CD14-positive monocyte (primary cell): ENCODE results near the gene LETM1. TPM values are rescaled to one million over a fixed set of nuclear protein-coding genes. Genes with fewer than 3 reads are reported as not detected.

Experiments used
- DNase-seq, 3 donors: peaks; one replicate each; pipeline ENCODE4 v3.0.0-alpha.2; 2011 to 2022
- H2AFZ ChIP-seq: 2 replicates; pipeline ENCODE4 v1.6.0; 2012; ENCODE audit warnings: mild to moderate bottlenecking, low read depth, low read length, inconsistent platforms; ENCODE audit not compliant: insufficient read depth, poor library complexity, severe bottlenecking
- H3K27ac ChIP-seq, 2 donors: 1 replicate in 1 of 2; 2 replicates in 1 of 2; pipeline ENCODE4 v1.5.1; 2012 to 2013; ENCODE audit warnings: low read length in 2 of 2, control low read depth in 1 of 2, inconsistent platforms in 1 of 2, low read depth in 1 of 2, mild to moderate bottlenecking in 1 of 2
- H3K27me3 ChIP-seq, 2 donors: one replicate each; pipeline versions ENCODE4 v1.6.0 to v1.6.1; 2011 to 2013; ENCODE audit warnings: low read length in 2 of 2; ENCODE audit not compliant: control insufficient read depth in 2 of 2, insufficient read depth in 2 of 2
- H3K36me3 ChIP-seq, 2 donors: replicated peaks in 1 of 2; 1 replicate in 1 of 2; 2 replicates in 1 of 2; pipeline versions ENCODE4 v1.5.1 to v1.6.1; 2012 to 2013; ENCODE audit warnings: low read length in 2 of 2, control low read depth in 1 of 2, inconsistent platforms in 1 of 2, mild to moderate bottlenecking in 1 of 2; ENCODE audit not compliant: insufficient read depth in 2 of 2, control insufficient read depth in 1 of 2
- H3K4me1 ChIP-seq, 2 donors: 1 replicate in 1 of 2; 2 replicates in 1 of 2; pipeline versions ENCODE4 v1.5.1 to v1.6.1; 2012 to 2013; ENCODE audit warnings: low read length in 2 of 2, control low read depth in 1 of 2, inconsistent platforms in 1 of 2, mild to moderate bottlenecking in 1 of 2, moderate library complexity in 1 of 2; ENCODE audit not compliant: insufficient read depth in 2 of 2, control insufficient read depth in 1 of 2
- H3K4me2 ChIP-seq: replicated peaks from 2 replicates; pipeline ENCODE3; 2012; ENCODE audit warnings: low read length, moderate library complexity, mild to moderate bottlenecking; ENCODE audit not compliant: poor library complexity, severe bottlenecking; ENCODE audit errors: extremely low read depth
- H3K4me3 ChIP-seq, 3 experiments: fragments of 200-600 bp in 1 of 3; sonication (generic) in 1 of 3; replicated peaks in 1 of 3; 1 replicate in 2 of 3; 2 replicates in 1 of 3; pipeline ENCODE4 v1.5.1; 2011 to 2013; ENCODE audit warnings: low read length in 3 of 3, mild to moderate bottlenecking in 3 of 3, control low read depth in 2 of 3, low read depth in 2 of 3, inconsistent platforms in 1 of 3, moderate library complexity in 1 of 3
- H3K79me2 ChIP-seq: 2 replicates; pipeline ENCODE4 v1.6.0; 2012; ENCODE audit warnings: mild to moderate bottlenecking, control low read depth, inconsistent platforms, low read length, moderate library complexity; ENCODE audit not compliant: insufficient read depth
- H3K9ac ChIP-seq: 2 replicates; pipeline ENCODE4 v1.6.0; 2017; ENCODE audit warnings: low read length, mild to moderate bottlenecking; ENCODE audit not compliant: insufficient read depth, poor library complexity, severe bottlenecking
- H3K9me3 ChIP-seq, 2 donors: replicated peaks in 1 of 2; 1 replicate in 1 of 2; 2 replicates in 1 of 2; pipeline versions ENCODE4 v1.5.1 to v1.6.1; 2012 to 2013; ENCODE audit warnings: low read length in 2 of 2, control low read depth in 1 of 2; ENCODE audit not compliant: control insufficient read depth in 1 of 2, insufficient read depth in 1 of 2
- H4K20me1 ChIP-seq: 2 replicates; pipeline ENCODE4 v1.6.0; 2012; ENCODE audit warnings: mild to moderate bottlenecking, low read length, control low read depth, moderate library complexity; ENCODE audit not compliant: insufficient read depth
- H3K27ac Mint-ChIP-seq, 7 donors: one replicate each; pipeline ENCODE4 v1.8.0; 2020; ENCODE audit warnings: mild to moderate bottlenecking in 7 of 7, mixed read lengths in 7 of 7, moderate library complexity in 6 of 7, inconsistent platforms in 2 of 7
- H3K27me3 Mint-ChIP-seq, 3 donors: one replicate each; pipeline ENCODE4 v1.8.0; 2021 to 2022; ENCODE audit warnings: low read depth in 3 of 3, mild to moderate bottlenecking in 3 of 3, mixed read lengths in 3 of 3, moderate library complexity in 3 of 3, inconsistent platforms in 1 of 3
- H3K36me3 Mint-ChIP-seq, 2 donors: one replicate each; pipeline ENCODE4 v1.8.0; 2020; ENCODE audit warnings: mixed read lengths in 2 of 2, inconsistent platforms in 1 of 2, mild to moderate bottlenecking in 1 of 2
- H3K4me1 Mint-ChIP-seq: one replicate; pipeline ENCODE4 v1.8.0; 2020; ENCODE audit warnings: mild to moderate bottlenecking, mixed read lengths
- H3K4me3 Mint-ChIP-seq, 2 donors: one replicate each; pipeline ENCODE4 v1.8.0; 2020; ENCODE audit warnings: mild to moderate bottlenecking in 2 of 2, mixed read lengths in 2 of 2, moderate library complexity in 1 of 2
- H3K9me3 Mint-ChIP-seq, 7 donors: one replicate each; pipeline ENCODE4 v1.8.0; 2020 to 2022; ENCODE audit warnings: mixed read lengths in 7 of 7, mild to moderate bottlenecking in 6 of 7, moderate library complexity in 6 of 7, inconsistent platforms in 2 of 7
- WGBS: methylation state at CpG from one replicate; pipeline ENCODE4 v1.1.5; 2013; ENCODE audit warnings: missing lambda C conversion rate; ENCODE audit not compliant: insufficient coverage; 5-methylcytosine and 5-hydroxymethylcytosine counted together
- intact Hi-C, 2 donors: fragments of 100-400 bp; cut with micrococcal nuclease; formaldehyde crosslinking; loops; one replicate each; pipeline versions ENCODE4 v1.15.0 to v1.15.1; 2023
- polyA plus RNA-seq, 3 donors: library from polyadenylated mRNA; depleted of rRNA in 1 of 3; unstranded in 2 of 3; stranded (reverse) in 1 of 3; fragments of 300-500 nt in 2 of 3; fragments of >200 nt in 1 of 3; fragmentation: Illumina TruSeq in 2 of 3; gene quantifications; 1 replicate in 2 of 3; 2 replicates in 1 of 3; pipeline ENCODE4 v1.2.3, GENCODE V29; 2012 to 2021
- TF ChIP-seq, protein P1 (sequence below): fragments of 200-600 bp; IDR thresholded peaks from one replicate; pipeline ENCODE4 v1.8.0; 2022; ENCODE audit warnings: antibody characterized with exemption, mild to moderate bottlenecking

Gene LETM1
- polyA plus RNA-seq, 3 donors: 6.2 to 18.6 (median 9.0) TPM

DNA sequence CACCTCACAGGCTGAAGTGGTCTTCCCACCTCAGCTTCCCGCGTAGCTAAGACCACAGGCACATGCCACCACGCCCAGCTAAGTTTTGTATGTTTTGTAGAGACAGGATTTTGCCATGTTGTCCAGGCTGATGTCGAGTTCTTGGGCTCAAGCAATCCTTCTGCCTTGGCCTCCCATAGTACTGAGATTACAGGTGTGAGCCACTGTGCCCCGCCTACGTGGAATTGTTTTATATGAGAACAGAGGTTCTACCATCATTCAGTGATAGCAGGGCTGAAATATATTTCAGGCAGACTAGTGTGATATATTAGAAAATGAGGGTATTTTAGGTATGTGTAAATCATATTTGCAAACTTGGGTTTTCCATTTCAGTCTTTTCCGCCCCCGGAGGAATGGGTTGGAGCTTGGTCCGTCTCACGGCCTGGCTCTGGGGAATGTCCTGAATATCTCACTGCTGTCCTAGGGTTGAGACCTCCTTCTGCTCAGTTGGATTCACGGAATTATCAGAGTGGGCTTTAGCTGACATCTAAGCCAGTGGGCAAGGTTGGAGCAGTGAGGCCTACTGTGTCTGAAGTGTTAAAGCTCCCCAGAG is 35.1 kb upstream of the LETM1 start:
- H3K9me3 ChIP-seq: peaks cover 7 to 11% of the 10 kb centered on the region in 2 donors
- no peak overlapping the region for H3K4me3 ChIP-seq
- no peaks in the 10 kb centered on the region for H4K20me1 ChIP-seq
- WGBS: 100% methylated on average over 5 of the region's 11 CpGs
- intact Hi-C loops: no loop called here
- H3K4me3 Mint-ChIP-seq: no peak overlapping the region
- no peak overlapping the region for H3K4me2 ChIP-seq
- H3K9ac ChIP-seq: no peak overlapping the region
- H3K36me3 ChIP-seq: peaks cover 0 to 5% of the 10 kb centered on the region in 2 donors
- peaks cover 4 to 10% of the 10 kb centered on the region in 2 donors for H3K4me1 ChIP-seq
- H3K4me1 Mint-ChIP-seq: peaks cover 17% of the 10 kb centered on the region
- H3K36me3 Mint-ChIP-seq: peaks cover 5 to 34% of the 10 kb centered on the region in 2 donors
- peaks cover 100% of the 10 kb centered on the region for H3K79me2 ChIP-seq
- peak overlapping the region in 4 of 7 donors; percentile 35 to 72 (median 56) for H3K27ac Mint-ChIP-seq
- H3K9me3 Mint-ChIP-seq: peaks cover 4 to 11% (median 10%) of the 10 kb centered on the region in 7 donors
- no peaks in the 10 kb centered on the region for H3K27me3 ChIP-seq
- H3K27ac ChIP-seq: peak overlapping the region in 1 of 2 donors; percentile 20
- TF ChIP-seq, protein P1, sequence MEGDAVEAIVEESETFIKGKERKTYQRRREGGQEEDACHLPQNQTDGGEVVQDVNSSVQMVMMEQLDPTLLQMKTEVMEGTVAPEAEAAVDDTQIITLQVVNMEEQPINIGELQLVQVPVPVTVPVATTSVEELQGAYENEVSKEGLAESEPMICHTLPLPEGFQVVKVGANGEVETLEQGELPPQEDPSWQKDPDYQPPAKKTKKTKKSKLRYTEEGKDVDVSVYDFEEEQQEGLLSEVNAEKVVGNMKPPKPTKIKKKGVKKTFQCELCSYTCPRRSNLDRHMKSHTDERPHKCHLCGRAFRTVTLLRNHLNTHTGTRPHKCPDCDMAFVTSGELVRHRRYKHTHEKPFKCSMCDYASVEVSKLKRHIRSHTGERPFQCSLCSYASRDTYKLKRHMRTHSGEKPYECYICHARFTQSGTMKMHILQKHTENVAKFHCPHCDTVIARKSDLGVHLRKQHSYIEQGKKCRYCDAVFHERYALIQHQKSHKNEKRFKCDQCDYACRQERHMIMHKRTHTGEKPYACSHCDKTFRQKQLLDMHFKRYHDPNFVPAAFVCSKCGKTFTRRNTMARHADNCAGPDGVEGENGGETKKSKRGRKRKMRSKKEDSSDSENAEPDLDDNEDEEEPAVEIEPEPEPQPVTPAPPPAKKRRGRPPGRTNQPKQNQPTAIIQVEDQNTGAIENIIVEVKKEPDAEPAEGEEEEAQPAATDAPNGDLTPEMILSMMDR: no peak
- DNase-seq: no peak
- peaks cover 0 to 1% (median 0%) of the 10 kb centered on the region in 3 donors for H3K27me3 Mint-ChIP-seq
- no peak overlapping the region for H2AFZ ChIP-seq

DNA sequence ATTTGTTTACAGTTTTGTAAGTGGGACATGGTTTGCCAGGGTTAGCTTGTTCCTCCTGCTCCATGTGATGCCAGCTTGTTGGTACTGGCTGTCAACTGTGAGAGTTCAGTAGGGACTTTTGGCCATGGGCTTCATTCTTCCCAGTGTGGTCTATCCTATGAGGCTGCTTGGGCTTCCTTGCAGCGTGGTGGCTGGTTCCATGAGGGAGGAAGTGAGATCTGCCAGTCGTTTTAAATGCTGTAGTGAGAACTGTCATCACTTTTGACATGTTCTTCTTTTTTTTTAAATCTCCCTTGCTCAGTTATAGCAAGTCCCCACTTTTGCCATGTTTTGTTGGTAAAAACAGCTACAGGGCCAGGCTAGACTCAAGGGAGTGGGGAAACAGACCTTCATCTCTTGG is 31.1 kb upstream of the LETM1 start:
- H3K4me3 ChIP-seq: no peak overlapping the region
- H3K27me3 ChIP-seq: no peaks in the 10 kb centered on the region
- peak overlapping the region; percentile 6 to 74 for H3K27ac ChIP-seq
- H3K36me3 Mint-ChIP-seq: peaks cover 3 to 4% of the 10 kb centered on the region in 2 donors
- peaks cover 7 to 21% (median 11%) of the 10 kb centered on the region in 7 donors for H3K9me3 Mint-ChIP-seq
- intact Hi-C loops: loop anchor here in 1 of 2 donors (10.0 kb wide), 1 partner anchor 1102 kb away; no protein-coding TSS in a partner anchor
- DNase-seq: peak in 1 of 3 donors; percentile 18
- H3K4me2 ChIP-seq: no peak overlapping the region
- H3K27ac Mint-ChIP-seq: peak overlapping the region in 6 of 7 donors; percentile 61 to 84 (median 74)
- H3K4me3 Mint-ChIP-seq: no peak overlapping the region
- H3K9ac ChIP-seq: no peak overlapping the region
- H4K20me1 ChIP-seq: no peaks in the 10 kb centered on the region
- TF ChIP-seq, protein P1: no peak
- no CpG with 5 or more reads among the region's 2 CpGs for WGBS
- H3K9me3 ChIP-seq: peaks cover 7 to 15% of the 10 kb centered on the region in 2 donors
- H3K79me2 ChIP-seq: peaks cover 100% of the 10 kb centered on the region
- H2AFZ ChIP-seq: no peak overlapping the region
- H3K36me3 ChIP-seq: no peaks in the 10 kb centered on the region
- H3K4me1 ChIP-seq: peaks cover 4 to 10% of the 10 kb centered on the region in 2 donors
- H3K4me1 Mint-ChIP-seq: peaks cover 20% of the 10 kb centered on the region
- no peaks in the 10 kb centered on the region for H3K27me3 Mint-ChIP-seq
